HG03139 (cell line): Measurements from ENCODE around the gene COLEC11.
"Not testable (repeated sequence)": the region's sequence is repeated elsewhere in the genome, so short reads cannot be mapped to it uniquely, and the experiment has no call there.

ENCODE experiments used
- ATAC-seq: cut with Tn5 transposase; IDR thresholded peaks from one replicate; pipeline ENCODE4 v1.9.1; 2021; ENCODE audit not compliant: unreplicated experiment

The COLEC11 gene

GRCh38 chr2:3604991-3605961 lies 10.4 kb downstream of the COLEC11 start:
- no peak for ATAC-seq

GRCh38 chr2:3606028-3606369 lies 11.1 kb downstream of the COLEC11 start:
- ATAC-seq: no peak

GRCh38 chr2:3606370-3607201 lies 11.7 kb downstream of the COLEC11 start:
- no peak for ATAC-seq

GRCh38 chr2:3608373-3609278 lies 13.7 kb downstream of the COLEC11 start:
- ATAC-seq: no peak

- peak; percentile 49 for ATAC-seq
Measured at GRCh38 chr2:3609279-3609673, 14.4 kb downstream of the COLEC11 start.

- ATAC-seq: no peak
Measured at GRCh38 chr2:3610415-3610814, 15.5 kb downstream of the COLEC11 start.

- no peak for ATAC-seq
Measured at GRCh38 chr2:3610881-3611505, 16.1 kb downstream of the COLEC11 start.

- ATAC-seq: no peak
Measured at GRCh38 chr2:3611589-3611988, 16.7 kb downstream of the COLEC11 start.

GRCh38 chr2:3612639-3613523 lies 18.0 kb downstream of the COLEC11 start:
- ATAC-seq: no peak

- ATAC-seq: no peak
Measured at GRCh38 chr2:3613524-3613905, 18.6 kb downstream of the COLEC11 start.

GRCh38 chr2:3614743-3615142 lies 19.8 kb downstream of the COLEC11 start:
- not testable (repeated sequence) for ATAC-seq

GRCh38 chr2:3615541-3616200 lies 20.8 kb downstream of the COLEC11 start:
- ATAC-seq: not testable (repeated sequence)

- not testable (repeated sequence) for ATAC-seq
Measured at GRCh38 chr2:3616435-3617197, 21.7 kb downstream of the COLEC11 start.

- ATAC-seq: no peak
Measured at GRCh38 chr2:3617198-3617890, 22.4 kb downstream of the COLEC11 start.

- no peak for ATAC-seq
Measured at GRCh38 chr2:3618367-3618766, 23.5 kb downstream of the COLEC11 start.

- ATAC-seq: no peak
Measured at GRCh38 chr2:3619033-3619432, 24.1 kb downstream of the COLEC11 start.

GRCh38 chr2:3619661-3620060 lies 24.7 kb downstream of the COLEC11 start:
- not testable (repeated sequence) for ATAC-seq

- no peak for ATAC-seq
Measured at GRCh38 chr2:3620834-3621233, 25.9 kb downstream of the COLEC11 start.
